A673 (cell line): ENCODE data around the gene ULBP1. TPM values are rescaled to one million over a fixed set of nuclear protein-coding genes. Genes with fewer than 3 reads are reported as not detected.
A peak's percentile ranks its signal among the peaks of the same experiment; 100 is the strongest.
"Not testable (repeated sequence)": the region's sequence is repeated elsewhere in the genome, so short reads cannot be mapped to it uniquely, and the experiment has no call there.

ENCODE experiments used
- BruUV-seq: library from RNA; stranded (reverse); fragments of 400-500 nt; replicated peaks from 2 replicates; lab custom pipeline; 2021; lab: Mats Ljungman, UMichigan
- CTCF ChIA-PET: fragments of 300-600 bp; sonication (Branson Sonifier 250); formaldehyde crosslinking; loops from one replicate; lab custom pipeline; 2022; ENCODE audit warnings: antibody characterized with exemption; lab: Charles Lee
- POLR2A ChIA-PET: fragments of 300-600 bp; sonication (Branson Sonifier 250); formaldehyde crosslinking; loops from one replicate; lab custom pipeline; 2022; ENCODE audit warnings: antibody characterized with exemption; ENCODE audit not compliant: low non-redundant PET; lab: Charles Lee
- DNase-seq: peaks from one replicate; pipeline ENCODE4 v3.0.0-alpha.2; 2015; ENCODE audit warnings: low spot score
- H3K27ac ChIP-seq: fragments of 200-600 bp; sonication (generic); 2 replicates; pipeline ENCODE4 v1.5.1; 2016; ENCODE audit warnings: mixed run types, low read depth, mild to moderate bottlenecking, mixed read lengths, antibody characterized with exemption, low read length; ENCODE audit not compliant: poor library complexity, severe bottlenecking
- H3K27me3 ChIP-seq: fragments of 200-600 bp; sonication (generic); replicated peaks from 2 replicates; pipeline ENCODE4 v1.6.1; 2017; ENCODE audit warnings: mixed run types, low read depth, mild to moderate bottlenecking, mixed read lengths, antibody characterized with exemption, low read length; ENCODE audit not compliant: insufficient read depth, poor library complexity
- H3K36me3 ChIP-seq: fragments of 200-600 bp; sonication (generic); 2 replicates; pipeline ENCODE4 v1.6.1; 2016; ENCODE audit warnings: mixed run types, mild to moderate bottlenecking, mixed read lengths, antibody characterized with exemption, low read length; ENCODE audit not compliant: insufficient read depth, poor library complexity, severe bottlenecking
- H3K4me1 ChIP-seq: fragments of 200-600 bp; sonication (generic); 2 replicates; pipeline ENCODE4 v1.6.1; 2017; ENCODE audit warnings: mixed run types, mild to moderate bottlenecking, mixed read lengths, antibody characterized with exemption, low read length; ENCODE audit not compliant: insufficient read depth, poor library complexity, severe bottlenecking
- H3K4me3 ChIP-seq: fragments of 200-600 bp; sonication (generic); 2 replicates; pipeline ENCODE4 v1.5.1; 2016; ENCODE audit warnings: low read depth, mixed run types, mild to moderate bottlenecking, mixed read lengths, low read length; ENCODE audit not compliant: poor library complexity, severe bottlenecking
- H3K9me3 ChIP-seq: fragments of 200-600 bp; sonication (generic); 2 replicates; pipeline ENCODE4 v1.6.1; 2016; ENCODE audit warnings: mixed run types, low read depth, mild to moderate bottlenecking, mixed read lengths, antibody characterized with exemption, low read length; ENCODE audit not compliant: poor library complexity, severe bottlenecking
- EZH2 ChIP-seq: fragments of 200-600 bp; sonication (generic); IDR thresholded peaks from 2 replicates; pipeline ENCODE4 v1.6.1; 2017; ENCODE audit warnings: borderline replicate concordance, low read depth, mild to moderate bottlenecking, mixed read lengths, antibody characterized with exemption, low read length; ENCODE audit not compliant: poor library complexity, severe bottlenecking
- intact Hi-C: fragments of 100-400 bp; cut with micrococcal nuclease; formaldehyde crosslinking; loops from one replicate; pipeline ENCODE4 v1.10.0; 2022; ENCODE audit not compliant: unreplicated experiment
- total RNA-seq: library from RNA; stranded (reverse); gene quantifications from 2 replicates; pipeline ENCODE4 v1.2.3, GENCODE V29; 2021
- TF ChIP-seq, protein P1 (sequence below): fragments of 300-800, 200-600 bp; sonication (generic); conservative IDR thresholded peaks from 2 replicates; pipeline ENCODE4 v1.5.1; 2017; ENCODE audit warnings: low read depth, mild to moderate bottlenecking, antibody characterized with exemption, low read length, moderate library complexity, mixed read lengths

The ULBP1 gene
- total RNA-seq, 1 experiment from 2014 or later = 5.2 TPM

DNA sequence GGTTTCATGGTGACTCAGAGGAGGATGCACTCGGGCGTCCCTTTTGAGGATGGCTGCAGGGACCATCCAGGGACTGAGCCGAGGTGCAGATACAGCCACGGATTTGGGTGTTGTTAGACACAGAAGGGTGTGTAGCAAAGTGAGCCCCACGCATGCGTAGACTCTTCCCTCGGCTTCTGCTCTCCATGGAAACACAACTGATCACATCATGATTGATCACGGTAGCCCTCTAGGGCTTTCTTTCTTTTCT, 606 bp upstream of the ULBP1 start:
- H3K27ac ChIP-seq = peak overlapping the region; percentile 87

GRCh38 chr6:149964308-149965193, 808 bp downstream of the ULBP1 start:
- H3K4me3 ChIP-seq = peak overlapping the region; percentile 56
- no peaks in the 10 kb centered on the region for H3K36me3 ChIP-seq
- peaks cover 18% of the 10 kb centered on the region for H3K27me3 ChIP-seq
- intact Hi-C loops = no loop called here
- POLR2A ChIA-PET = no interaction called here
- no TSS peak for BruUV-seq
- peaks cover 7% of the 10 kb centered on the region for H3K4me1 ChIP-seq
- H3K27ac ChIP-seq = no peak overlapping the region
- peak; percentile 14 for DNase-seq
- TF ChIP-seq, protein P1, sequence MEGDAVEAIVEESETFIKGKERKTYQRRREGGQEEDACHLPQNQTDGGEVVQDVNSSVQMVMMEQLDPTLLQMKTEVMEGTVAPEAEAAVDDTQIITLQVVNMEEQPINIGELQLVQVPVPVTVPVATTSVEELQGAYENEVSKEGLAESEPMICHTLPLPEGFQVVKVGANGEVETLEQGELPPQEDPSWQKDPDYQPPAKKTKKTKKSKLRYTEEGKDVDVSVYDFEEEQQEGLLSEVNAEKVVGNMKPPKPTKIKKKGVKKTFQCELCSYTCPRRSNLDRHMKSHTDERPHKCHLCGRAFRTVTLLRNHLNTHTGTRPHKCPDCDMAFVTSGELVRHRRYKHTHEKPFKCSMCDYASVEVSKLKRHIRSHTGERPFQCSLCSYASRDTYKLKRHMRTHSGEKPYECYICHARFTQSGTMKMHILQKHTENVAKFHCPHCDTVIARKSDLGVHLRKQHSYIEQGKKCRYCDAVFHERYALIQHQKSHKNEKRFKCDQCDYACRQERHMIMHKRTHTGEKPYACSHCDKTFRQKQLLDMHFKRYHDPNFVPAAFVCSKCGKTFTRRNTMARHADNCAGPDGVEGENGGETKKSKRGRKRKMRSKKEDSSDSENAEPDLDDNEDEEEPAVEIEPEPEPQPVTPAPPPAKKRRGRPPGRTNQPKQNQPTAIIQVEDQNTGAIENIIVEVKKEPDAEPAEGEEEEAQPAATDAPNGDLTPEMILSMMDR = no peak
- peak; percentile 55 for TF ChIP-seq EZH2
- no peaks in the 10 kb centered on the region for H3K9me3 ChIP-seq
- CTCF ChIA-PET = no interaction called here

More for the DNA sequence above, 606 bp upstream of the ULBP1 start:
- no peaks in the 10 kb centered on the region for H3K9me3 ChIP-seq
- peak overlapping the region; percentile 56 for H3K4me3 ChIP-seq
- ChIA-PET CTCF (no interaction called here), POLR2A (no interaction called here)
- peak; percentile 67 for DNase-seq
- peaks cover 18% of the 10 kb centered on the region for H3K27me3 ChIP-seq
- TF ChIP-seq EZH2 = no peak
- TF ChIP-seq, protein P1 = no peak
- no peaks in the 10 kb centered on the region for H3K36me3 ChIP-seq
- peaks cover 7% of the 10 kb centered on the region for H3K4me1 ChIP-seq
- BruUV-seq = no TSS peak
- intact Hi-C loops = no loop called here

GRCh38 chr6:149965194-149966020, 1.7 kb downstream of the ULBP1 start:
- H3K36me3 ChIP-seq = no peaks in the 10 kb centered on the region
- H3K4me1 ChIP-seq = peaks cover 7% of the 10 kb centered on the region
- ChIA-PET CTCF (no interaction called here), POLR2A (no interaction called here)
- H3K9me3 ChIP-seq = no peaks in the 10 kb centered on the region
- intact Hi-C loops = no loop called here
- no TSS peak for BruUV-seq
- no peak for DNase-seq
- H3K27ac ChIP-seq = no peak overlapping the region
- no peak for TF ChIP-seq EZH2
- TF ChIP-seq, protein P1 = no peak
- peaks cover 18% of the 10 kb centered on the region for H3K27me3 ChIP-seq
- H3K4me3 ChIP-seq = peak overlapping the region; percentile 56

GRCh38 chr6:149966319-149966718, 2.6 kb downstream of the ULBP1 start:
- DNase-seq, H3K4me1 ChIP-seq, intact Hi-C loops, CTCF ChIA-PET, H3K36me3 ChIP-seq, POLR2A ChIA-PET, H3K4me3 ChIP-seq, H3K9me3 ChIP-seq, H3K27ac ChIP-seq, BruUV-seq: not testable (repeated sequence)
- peaks cover 18% of the 10 kb centered on the region for H3K27me3 ChIP-seq
